NCI-H524 (cell line): ENCODE measurements around the gene NHSL1.

Experiments
- DNase-seq, 2 experiments: peaks; one replicate each; lab custom pipeline; 2025; lab: John Stamatoyannopoulos, UW

Gene NHSL1

DNA sequence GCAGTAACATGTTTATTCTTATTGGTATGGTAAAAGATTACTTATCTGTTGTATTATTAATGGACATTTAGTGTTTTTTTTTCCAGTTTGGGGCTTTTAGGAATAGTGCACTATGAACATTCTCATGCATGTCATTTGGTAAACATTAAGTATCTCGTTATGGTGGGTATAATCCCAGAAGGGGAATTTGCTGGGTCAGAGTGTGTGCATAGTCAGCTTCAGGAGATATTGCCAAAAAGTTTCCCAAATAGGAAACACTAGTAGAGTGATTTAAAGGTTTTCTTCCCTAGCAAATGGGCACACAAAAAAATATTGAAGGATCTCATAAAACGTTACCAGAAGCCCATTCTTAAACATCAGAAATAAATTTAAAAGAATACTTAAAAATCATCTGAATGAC lies 25.2 kb upstream of the NHSL1 start:
- DNase-seq, result no peak

DNA sequence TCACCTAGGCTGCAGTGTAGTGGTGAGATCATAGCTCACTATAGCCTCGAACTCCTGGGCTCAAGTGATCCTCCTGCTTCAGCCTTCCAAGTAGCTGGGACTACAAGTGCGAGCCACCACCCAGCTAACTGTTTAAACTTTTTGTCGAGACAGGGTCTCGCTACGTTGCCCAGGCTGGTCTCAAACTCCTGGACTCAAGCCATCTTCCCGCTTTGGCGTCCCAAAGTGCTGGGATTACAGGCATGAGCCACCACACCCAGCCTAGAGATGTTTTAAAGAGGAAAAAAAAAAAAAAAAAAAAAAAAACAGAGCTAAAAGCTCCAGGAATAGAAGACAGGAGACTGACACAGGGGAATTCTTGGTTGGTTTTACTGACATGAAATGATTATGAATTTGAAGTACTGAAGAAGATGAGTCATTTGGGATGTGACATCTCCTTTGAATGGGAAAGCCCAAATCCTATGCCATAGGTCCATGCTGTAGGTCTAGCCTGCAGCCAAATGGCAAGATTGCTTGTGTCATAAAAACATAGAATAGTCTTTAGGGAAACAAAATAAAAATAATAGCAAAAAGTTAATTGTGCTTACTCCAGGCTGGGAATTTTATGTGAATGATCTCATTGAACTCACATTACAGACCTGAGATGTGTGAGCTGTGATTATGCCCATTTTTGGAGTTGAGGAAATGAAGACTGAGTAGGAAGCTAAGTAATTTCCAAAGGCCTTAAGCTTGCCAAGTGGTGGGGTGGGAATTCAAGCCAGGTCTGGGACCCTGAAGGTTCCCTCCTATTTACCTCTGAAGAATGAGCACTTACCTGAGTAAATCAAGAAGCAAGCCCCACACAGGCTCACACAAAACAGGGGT lies 24.3 kb upstream of the NHSL1 start:
- DNase-seq, result no peak

- no peak for DNase-seq
Measured at GRCh38 chr6:138522611-138523010, 23.3 kb upstream of the NHSL1 start.

DNA sequence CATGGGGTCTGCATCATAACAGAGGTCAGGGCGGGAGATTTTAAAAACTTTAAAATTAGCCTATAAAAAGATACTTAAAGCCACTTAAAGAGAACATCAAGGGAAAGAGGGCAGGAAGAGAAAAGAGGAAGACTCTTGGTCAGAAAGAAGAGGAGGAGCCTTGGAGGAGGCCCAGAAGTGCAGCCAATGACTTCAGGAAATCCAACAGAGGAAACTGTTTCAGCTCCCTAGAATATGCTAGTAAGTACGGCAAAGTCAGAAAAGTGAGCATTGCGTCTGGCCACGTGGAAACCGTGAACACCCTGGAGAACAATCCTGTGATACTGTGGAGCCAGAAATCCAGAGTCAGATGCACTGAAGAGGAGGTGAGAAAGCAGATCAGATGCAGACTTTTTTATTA lies 22.5 kb upstream of the NHSL1 start:
- DNase-seq, result no peak

DNA sequence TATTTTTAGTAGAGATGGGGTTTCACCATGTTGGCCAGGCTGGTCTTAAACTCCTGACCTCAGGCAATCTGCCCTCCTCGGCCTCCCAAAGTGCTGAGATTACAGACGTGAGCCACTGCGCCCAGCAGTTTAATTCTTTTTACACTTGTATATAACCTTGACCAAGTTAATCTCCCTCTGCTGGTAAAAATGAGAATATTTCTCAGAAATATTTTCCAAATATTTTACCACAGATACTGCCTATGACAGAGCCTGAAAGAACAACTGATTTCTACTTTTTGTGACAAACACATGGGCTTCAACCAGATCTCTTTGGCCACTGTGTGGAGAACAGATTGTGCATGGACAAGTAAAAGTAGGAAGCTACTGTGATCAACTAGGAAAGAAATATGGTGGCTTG lies 21.2 kb upstream of the NHSL1 start:
- peak in 1 of 2 experiments; percentile 30 for DNase-seq

DNA sequence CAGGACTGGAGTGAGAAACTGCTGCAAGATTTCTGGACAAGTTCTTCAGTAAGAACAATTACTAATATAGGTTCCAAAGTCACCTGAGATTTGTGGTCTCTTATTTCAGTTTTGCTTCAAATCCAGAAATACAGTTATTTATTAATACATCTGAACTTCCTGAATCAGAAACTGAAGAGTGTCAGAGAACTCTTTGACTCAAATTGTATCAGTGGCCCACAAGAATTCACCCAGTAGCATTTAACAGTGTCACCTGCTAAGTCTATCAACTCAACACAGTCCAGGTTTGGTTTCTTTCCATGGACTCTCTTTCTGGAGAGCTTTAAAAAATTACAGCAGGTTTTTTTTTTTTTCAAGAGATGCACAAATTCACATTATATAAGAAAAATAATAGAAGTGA lies 18.8 kb upstream of the NHSL1 start:
- no peak for DNase-seq

GRCh38 chr6:138517635-138518034 lies 18.3 kb upstream of the NHSL1 start:
- DNase-seq, result peak; percentile 59 to 75

DNA sequence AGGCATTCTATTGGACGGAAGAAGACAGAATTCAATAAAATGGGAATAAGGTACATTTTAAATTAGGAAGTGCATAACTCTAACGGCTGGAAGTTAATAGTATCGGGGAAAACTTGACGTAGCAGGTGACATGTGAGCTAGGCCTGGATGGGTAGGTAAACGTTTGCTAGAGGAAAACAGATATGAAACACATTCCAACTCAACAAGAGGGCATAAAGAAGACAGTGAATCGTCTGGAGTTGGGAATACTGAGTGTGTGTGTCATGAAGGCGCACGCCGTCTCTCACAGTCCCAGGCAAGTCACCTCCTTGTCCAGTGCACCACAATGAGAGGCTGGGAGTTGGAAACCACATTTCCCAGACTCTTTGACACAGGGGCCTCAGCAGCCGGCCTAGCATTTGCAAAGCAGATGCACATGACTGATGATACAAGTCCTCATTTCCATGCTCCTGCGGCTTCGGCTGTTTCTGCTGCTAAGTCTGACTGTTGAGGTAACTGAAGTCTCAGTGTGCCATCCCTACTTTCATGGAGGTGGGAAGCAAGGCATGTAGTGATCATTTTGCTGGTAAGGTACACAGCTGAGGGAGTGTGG lies 16.5 kb upstream of the NHSL1 start:
- no peak for DNase-seq

DNA sequence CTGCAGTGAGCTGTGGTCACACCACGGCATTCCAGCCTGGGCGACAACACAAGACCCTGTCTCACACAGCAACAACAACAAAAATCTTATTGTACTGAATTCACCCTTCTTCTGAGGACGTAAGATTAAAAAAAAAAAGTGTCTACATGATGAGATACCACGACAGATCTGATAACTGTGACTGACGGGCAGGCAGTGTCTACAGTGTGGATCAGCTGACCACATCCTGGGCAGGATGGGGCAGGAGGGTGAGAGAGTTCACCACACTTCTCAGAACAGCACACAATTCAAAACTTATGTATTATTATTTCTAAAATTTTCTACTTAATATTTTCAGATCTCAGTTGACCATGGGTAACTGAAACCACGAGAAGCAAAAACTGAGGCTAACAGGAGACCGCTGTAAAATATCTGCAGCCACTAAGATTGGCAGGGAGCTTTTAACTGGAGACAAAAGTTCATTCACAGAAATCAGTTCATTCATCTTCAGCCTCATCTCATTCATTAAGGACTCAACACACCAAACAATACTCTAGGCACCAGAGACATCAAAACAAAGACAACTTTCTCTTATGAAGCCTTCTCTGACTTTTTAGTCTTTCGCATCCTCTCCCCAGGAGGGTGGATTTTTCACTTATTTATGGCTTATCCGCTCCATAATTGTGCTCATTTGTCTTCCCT lies 15.7 kb upstream of the NHSL1 start:
- DNase-seq, result no peak

DNA sequence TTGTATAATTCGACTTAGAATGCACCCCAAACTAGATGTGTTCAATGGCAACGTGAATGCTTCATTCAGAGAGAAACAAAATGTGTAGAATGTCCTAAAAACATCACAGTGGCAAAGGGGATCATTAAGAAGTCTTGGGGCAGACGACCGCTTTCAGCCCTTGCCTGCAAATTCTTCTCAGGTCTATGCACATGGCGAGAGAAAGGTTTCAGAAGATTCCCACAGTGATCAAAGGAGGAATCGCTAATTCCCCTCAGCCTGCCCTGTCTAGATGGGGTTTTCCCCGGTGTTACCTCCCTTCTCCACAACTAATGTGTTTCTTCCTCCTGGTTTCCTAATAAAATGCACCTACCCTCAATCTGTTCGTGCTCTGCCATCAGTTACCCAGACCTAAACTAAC lies 13.3 kb upstream of the NHSL1 start:
- DNase-seq, result no peak

DNA sequence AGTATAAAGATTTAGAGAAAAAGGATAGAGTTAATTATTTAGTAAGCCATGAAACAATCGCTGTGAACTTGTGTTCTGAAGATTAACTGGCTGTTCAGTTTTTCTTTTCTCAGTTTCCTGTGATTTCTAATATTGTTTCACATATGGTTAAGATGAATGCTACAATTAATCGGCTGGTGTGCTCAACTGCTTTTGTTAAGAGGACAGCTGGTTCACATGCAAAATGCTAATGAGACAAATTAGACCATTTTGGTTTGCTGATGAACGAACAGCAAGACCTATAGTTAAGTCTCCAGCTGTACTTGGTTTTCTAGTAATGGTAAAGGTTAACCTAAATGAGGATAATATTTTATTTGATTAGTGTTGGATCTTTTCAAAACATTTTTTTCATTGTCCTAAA lies 10.8 kb upstream of the NHSL1 start:
- DNase-seq, result peak; percentile 53 to 92

GRCh38 chr6:138509371-138509770 lies 10.1 kb upstream of the NHSL1 start:
- peak; percentile 43 to 79 for DNase-seq

DNA sequence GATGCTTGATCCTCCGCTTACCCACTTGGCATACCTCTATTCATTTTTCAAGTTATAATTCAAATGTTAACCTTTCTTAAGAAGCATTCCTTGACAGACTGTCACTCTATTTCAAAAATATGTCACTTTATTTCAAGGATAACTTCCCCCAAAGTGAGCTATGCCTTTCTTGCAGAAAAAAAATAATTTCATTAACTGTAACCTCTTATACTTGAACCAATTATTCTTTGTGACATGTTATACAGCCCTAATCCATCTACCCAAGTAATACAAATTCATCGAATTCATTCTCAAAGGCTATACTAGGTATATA lies 9.3 kb upstream of the NHSL1 start:
- no peak for DNase-seq

DNA sequence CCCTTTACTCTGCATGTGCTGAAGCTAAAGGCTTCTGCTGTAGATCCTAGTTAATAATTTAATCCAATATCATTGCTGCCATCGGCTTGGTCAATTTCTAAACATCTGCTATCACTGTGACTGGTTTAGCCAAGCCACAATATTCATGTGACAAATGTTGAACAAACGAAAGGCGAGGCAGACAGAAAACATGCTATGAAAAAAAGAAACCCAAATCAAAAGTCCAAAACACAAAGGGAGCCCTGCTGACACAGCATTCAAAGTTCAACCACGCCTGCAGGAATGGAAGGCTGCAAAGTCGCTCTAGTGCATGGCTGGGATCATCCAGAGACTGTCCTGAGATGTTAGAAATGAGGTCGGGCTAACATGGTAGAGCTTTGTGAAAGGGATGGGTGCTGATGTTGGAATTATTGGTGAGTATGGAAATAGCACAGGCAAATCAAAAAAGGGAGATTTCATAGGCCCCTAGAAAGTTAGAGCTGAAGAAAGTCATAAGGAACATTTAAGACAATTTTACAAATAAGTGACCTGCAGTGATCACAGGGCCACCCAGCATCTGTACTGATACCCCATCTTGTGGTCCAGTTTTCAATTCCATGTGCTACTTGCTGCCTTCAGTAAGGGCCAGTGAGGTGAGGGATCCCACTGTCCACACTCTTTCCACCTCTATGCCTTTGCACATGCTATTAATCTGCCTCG lies 8.8 kb upstream of the NHSL1 start:
- peak in 1 of 2 experiments; percentile 35 for DNase-seq

GRCh38 chr6:138504764-138505689 lies 5.7 kb upstream of the NHSL1 start:
- no peak for DNase-seq

DNA sequence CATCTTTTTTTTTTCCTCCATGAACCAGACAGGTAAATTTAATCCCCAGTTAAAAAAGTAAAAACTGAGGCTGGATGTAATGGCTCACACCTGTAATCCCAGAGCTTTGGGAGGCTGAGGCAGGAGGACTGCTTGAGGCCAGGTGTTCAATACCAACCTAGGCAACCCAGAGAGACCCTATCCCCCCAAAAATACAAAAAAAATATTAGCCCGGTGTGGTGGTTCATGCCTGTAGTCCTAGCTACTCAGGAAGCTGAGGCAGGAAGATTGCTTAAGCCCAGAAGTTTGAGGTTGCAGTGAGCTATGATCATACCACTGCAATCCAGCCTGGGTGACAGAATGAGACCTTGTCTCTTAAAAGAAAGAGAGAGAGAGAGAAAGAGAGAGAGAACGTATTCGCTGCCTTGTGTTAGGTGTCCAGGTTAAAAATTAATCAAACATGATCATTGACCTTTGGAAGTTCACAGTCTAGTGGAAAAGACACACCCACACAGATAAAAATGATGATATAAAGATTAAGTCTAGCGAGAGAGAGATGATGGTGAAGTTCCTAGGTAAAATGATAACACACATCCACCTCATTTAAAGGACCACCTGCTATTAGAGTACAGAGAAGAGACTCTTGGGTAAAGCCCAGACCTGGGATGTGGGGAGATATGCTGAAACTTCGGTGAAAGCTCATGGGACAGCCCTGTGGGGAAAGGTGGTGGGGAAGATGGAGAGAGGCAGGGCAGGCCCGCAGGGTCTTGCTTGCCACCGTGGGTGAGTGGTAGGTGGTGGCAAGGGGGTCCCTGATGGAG lies 4.8 kb upstream of the NHSL1 start:
- no peak for DNase-seq

DNA sequence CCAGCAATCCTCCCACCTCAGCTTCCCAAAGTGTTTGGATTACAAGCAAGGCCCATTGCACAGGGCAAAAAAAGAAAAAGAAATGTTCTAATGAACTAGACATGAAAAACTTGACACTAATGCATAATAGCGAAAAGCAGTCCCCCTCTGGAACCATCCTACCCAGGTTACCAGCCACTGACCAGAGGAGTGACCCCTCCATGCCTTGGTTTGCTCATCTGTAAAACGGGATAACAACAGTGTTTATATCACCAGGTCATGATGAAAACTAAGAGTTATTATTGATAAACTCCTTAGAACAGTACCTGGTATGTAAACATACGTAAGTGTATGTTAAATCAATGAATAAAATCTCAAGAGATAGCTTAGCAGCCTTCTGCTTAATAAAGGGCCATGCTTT lies 3.3 kb upstream of the NHSL1 start:
- no peak for DNase-seq

GRCh38 chr6:138500867-138501446 lies 1.7 kb upstream of the NHSL1 start:
- peak in 1 of 2 experiments; percentile 33 for DNase-seq

- no peak for DNase-seq
Measured at GRCh38 chr6:138500045-138500665, 861 bp upstream of the NHSL1 start.
